Neural cell (in vitro differentiated cells): ENCODE results near the gene KDM4E. TPM values are rescaled to one million over a fixed set of nuclear protein-coding genes. Genes with fewer than 3 reads are reported as not detected.
"Not testable (repeated sequence)": the region's sequence is repeated elsewhere in the genome, so short reads cannot be mapped to it uniquely, and the experiment has no call there.

Source experiments
- H2AFZ ChIP-seq: fragments of 200-600, 300-800 bp; sonication (generic), shearing (Covaris generic); 2 replicates; pipeline ENCODE4 v1.6.0; 2014; ENCODE audit warnings: low read depth, mild to moderate bottlenecking, antibody characterized with exemption, low read length, moderate library complexity
- H3F3A ChIP-seq: fragments of 200-600 bp; shearing (Covaris generic); 2 replicates; pipeline ENCODE4 v1.6.1; 2016; ENCODE audit warnings: mild to moderate bottlenecking, moderate library complexity, mixed read lengths, antibody characterized with exemption, low read length; ENCODE audit not compliant: insufficient read depth, poor library complexity, severe bottlenecking
- H3K27ac ChIP-seq: fragments of 200-600, 300-800 bp; sonication (generic), shearing (Covaris generic); 2 replicates; pipeline ENCODE4 v1.5.1; 2014; ENCODE audit warnings: mild to moderate bottlenecking, low read length, moderate library complexity
- H3K27me3 ChIP-seq: fragments of 300-800, 200-600 bp; sonication (generic), shearing (Covaris generic); 2 replicates; pipeline ENCODE4 v1.6.0; 2014; ENCODE audit warnings: mild to moderate bottlenecking, low read depth, low read length, moderate library complexity; ENCODE audit not compliant: insufficient read depth
- H3K36me3 ChIP-seq: fragments of 300-800, 200-600 bp; sonication (generic), shearing (Covaris generic); 2 replicates; pipeline ENCODE4 v1.5.1; 2014; ENCODE audit warnings: mild to moderate bottlenecking, antibody characterized with exemption, low read length, moderate library complexity; ENCODE audit not compliant: insufficient read depth
- H3K4me2 ChIP-seq: fragments of 300-800, 200-600 bp; sonication (generic), shearing (Covaris generic); 2 replicates; pipeline ENCODE4 v1.6.0; 2014; ENCODE audit warnings: mild to moderate bottlenecking, low read length
- H3K4me3 ChIP-seq: fragments of 300-800, 200-600 bp; sonication (generic), shearing (Covaris generic); 2 replicates; pipeline ENCODE4 v1.5.1; 2014; ENCODE audit warnings: mild to moderate bottlenecking, low read length, moderate library complexity
- H3K79me2 ChIP-seq: fragments of 200-600 bp; shearing (Covaris generic); replicated peaks from 2 replicates; pipeline ENCODE4 v1.6.0; 2014; ENCODE audit warnings: mild to moderate bottlenecking, low read length, moderate library complexity; ENCODE audit not compliant: insufficient read depth
- H3K9ac ChIP-seq: fragments of 300-800, 200-600 bp; sonication (generic), shearing (Covaris generic); 2 replicates; pipeline ENCODE4 v1.6.1; 2016; ENCODE audit warnings: mild to moderate bottlenecking, low read length, mixed read lengths
- H3K9me2 ChIP-seq: fragments of 200-600 bp; shearing (Covaris generic); 2 replicates; pipeline ENCODE4 v1.6.1; 2016; ENCODE audit warnings: mild to moderate bottlenecking, low read length, mixed read lengths; ENCODE audit not compliant: insufficient read depth
- H3K9me3 ChIP-seq: fragments of 200-600, 300-800 bp; sonication (generic), shearing (Covaris generic); 2 replicates; pipeline ENCODE4 v1.6.1; 2016; ENCODE audit warnings: mild to moderate bottlenecking, mixed run types, low read length, moderate library complexity, mixed read lengths
- H4K20me1 ChIP-seq: fragments of 200-600 bp; shearing (Covaris generic); 2 replicates; pipeline ENCODE4 v1.6.1; 2016; ENCODE audit warnings: mild to moderate bottlenecking, mixed run types; ENCODE audit not compliant: insufficient read depth
- EP300 ChIP-seq: fragments of 450-650 bp; conservative IDR thresholded peaks from 2 replicates; pipeline ENCODE4 v1.6.1; 2014; ENCODE audit warnings: antibody characterized with exemption, mild to moderate bottlenecking, moderate library complexity; ENCODE audit not compliant: poor library complexity, severe bottlenecking
- EZH2 ChIP-seq: fragments of 200-600, 300-800 bp; shearing (Covaris generic), sonication (generic); IDR thresholded peaks from 2 replicates; pipeline ENCODE4 v1.6.1; 2014; ENCODE audit warnings: antibody characterized with exemption, low read length, borderline replicate concordance, mild to moderate bottlenecking; ENCODE audit not compliant: insufficient read depth, poor library complexity, severe bottlenecking
- MXI1 ChIP-seq: fragments of 450-650 bp; conservative IDR thresholded peaks from 2 replicates; pipeline ENCODE4 v1.6.1; 2014; ENCODE audit warnings: antibody characterized with exemption, mild to moderate bottlenecking; ENCODE audit not compliant: poor library complexity, severe bottlenecking
- POLR2AphosphoS5 ChIP-seq: IDR thresholded peaks from 2 replicates; pipeline ENCODE4 v1.6.1; 2012
- RAD21 ChIP-seq: fragments of 450-650 bp; conservative IDR thresholded peaks from 2 replicates; pipeline ENCODE4 v1.6.1; 2014; ENCODE audit warnings: antibody characterized with exemption, mild to moderate bottlenecking, moderate library complexity
- SMC3 ChIP-seq: fragments of 450-650 bp; conservative IDR thresholded peaks from 2 replicates; pipeline ENCODE4 v1.6.1; 2014; ENCODE audit warnings: antibody characterized with exemption, mild to moderate bottlenecking, moderate library complexity; ENCODE audit not compliant: poor library complexity
- TAF1 ChIP-seq: IDR thresholded peaks from 2 replicates; pipeline ENCODE4 v1.6.1; 2012; ENCODE audit warnings: low read depth
- polyA plus RNA-seq: library from polyadenylated mRNA; depleted of rRNA; stranded (reverse); fragments of >200 nt; gene quantifications from 2 replicates; pipeline ENCODE4 v1.2.3, GENCODE V29; 2014
- TF ChIP-seq, protein P1 (sequence below): fragments of 450-650 bp; IDR thresholded peaks from 2 replicates; pipeline ENCODE4 v1.5.1; 2014; ENCODE audit warnings: antibody characterized with exemption, mild to moderate bottlenecking, moderate library complexity; ENCODE audit not compliant: poor library complexity, severe bottlenecking
- TF ChIP-seq, protein P2 (sequence below): IDR thresholded peaks from 2 replicates; pipeline ENCODE4 v1.6.1; 2012; ENCODE audit warnings: borderline replicate concordance

Gene KDM4E
- polyA plus RNA-seq, 1 donor from 2014 or later, result not detected

DNA sequence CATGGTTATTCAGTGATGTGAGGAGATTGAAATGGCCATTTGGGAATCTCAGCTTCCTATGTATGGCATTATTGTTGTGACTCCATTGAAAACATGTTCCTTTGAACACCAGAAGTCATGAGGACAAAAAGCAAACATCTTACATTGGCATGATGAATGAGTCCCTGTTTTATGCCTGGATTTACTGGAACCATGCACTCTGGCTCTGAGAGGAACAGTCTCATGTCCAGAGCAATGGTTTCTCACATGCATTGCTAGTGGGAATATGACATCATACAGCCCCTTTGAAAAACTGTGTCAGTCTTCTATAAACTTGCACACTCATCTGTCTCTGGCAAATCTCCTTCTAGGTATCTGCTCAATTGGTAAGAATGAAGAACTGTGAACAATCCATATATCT lies 20.8 kb downstream of the KDM4E start:
- Histone ChIP-seq H3K9me2 (no peaks in the 10 kb centered on the region), H3K79me2 (no peaks in the 10 kb centered on the region), H3K9ac (no peak overlapping the region), H3K27ac (no peak overlapping the region), H2AFZ (no peak overlapping the region), H3F3A (no peaks in the 10 kb centered on the region), H3K4me3 (no peak overlapping the region), H4K20me1 (no peaks in the 10 kb centered on the region), H3K9me3 (no peaks in the 10 kb centered on the region), H3K36me3 (no peaks in the 10 kb centered on the region), H3K27me3 (no peaks in the 10 kb centered on the region), H3K4me2 (no peak overlapping the region)
- TF ChIP-seq, protein P1, sequence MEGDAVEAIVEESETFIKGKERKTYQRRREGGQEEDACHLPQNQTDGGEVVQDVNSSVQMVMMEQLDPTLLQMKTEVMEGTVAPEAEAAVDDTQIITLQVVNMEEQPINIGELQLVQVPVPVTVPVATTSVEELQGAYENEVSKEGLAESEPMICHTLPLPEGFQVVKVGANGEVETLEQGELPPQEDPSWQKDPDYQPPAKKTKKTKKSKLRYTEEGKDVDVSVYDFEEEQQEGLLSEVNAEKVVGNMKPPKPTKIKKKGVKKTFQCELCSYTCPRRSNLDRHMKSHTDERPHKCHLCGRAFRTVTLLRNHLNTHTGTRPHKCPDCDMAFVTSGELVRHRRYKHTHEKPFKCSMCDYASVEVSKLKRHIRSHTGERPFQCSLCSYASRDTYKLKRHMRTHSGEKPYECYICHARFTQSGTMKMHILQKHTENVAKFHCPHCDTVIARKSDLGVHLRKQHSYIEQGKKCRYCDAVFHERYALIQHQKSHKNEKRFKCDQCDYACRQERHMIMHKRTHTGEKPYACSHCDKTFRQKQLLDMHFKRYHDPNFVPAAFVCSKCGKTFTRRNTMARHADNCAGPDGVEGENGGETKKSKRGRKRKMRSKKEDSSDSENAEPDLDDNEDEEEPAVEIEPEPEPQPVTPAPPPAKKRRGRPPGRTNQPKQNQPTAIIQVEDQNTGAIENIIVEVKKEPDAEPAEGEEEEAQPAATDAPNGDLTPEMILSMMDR, result no peak
- TF ChIP-seq SMC3 (no peak), MXI1 (no peak), POLR2AphosphoS5 (no peak), RAD21 (no peak), TAF1 (no peak), EZH2 (no peak)
- TF ChIP-seq, protein P2, sequence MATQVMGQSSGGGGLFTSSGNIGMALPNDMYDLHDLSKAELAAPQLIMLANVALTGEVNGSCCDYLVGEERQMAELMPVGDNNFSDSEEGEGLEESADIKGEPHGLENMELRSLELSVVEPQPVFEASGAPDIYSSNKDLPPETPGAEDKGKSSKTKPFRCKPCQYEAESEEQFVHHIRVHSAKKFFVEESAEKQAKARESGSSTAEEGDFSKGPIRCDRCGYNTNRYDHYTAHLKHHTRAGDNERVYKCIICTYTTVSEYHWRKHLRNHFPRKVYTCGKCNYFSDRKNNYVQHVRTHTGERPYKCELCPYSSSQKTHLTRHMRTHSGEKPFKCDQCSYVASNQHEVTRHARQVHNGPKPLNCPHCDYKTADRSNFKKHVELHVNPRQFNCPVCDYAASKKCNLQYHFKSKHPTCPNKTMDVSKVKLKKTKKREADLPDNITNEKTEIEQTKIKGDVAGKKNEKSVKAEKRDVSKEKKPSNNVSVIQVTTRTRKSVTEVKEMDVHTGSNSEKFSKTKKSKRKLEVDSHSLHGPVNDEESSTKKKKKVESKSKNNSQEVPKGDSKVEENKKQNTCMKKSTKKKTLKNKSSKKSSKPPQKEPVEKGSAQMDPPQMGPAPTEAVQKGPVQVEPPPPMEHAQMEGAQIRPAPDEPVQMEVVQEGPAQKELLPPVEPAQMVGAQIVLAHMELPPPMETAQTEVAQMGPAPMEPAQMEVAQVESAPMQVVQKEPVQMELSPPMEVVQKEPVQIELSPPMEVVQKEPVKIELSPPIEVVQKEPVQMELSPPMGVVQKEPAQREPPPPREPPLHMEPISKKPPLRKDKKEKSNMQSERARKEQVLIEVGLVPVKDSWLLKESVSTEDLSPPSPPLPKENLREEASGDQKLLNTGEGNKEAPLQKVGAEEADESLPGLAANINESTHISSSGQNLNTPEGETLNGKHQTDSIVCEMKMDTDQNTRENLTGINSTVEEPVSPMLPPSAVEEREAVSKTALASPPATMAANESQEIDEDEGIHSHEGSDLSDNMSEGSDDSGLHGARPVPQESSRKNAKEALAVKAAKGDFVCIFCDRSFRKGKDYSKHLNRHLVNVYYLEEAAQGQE, result no peak

DNA sequence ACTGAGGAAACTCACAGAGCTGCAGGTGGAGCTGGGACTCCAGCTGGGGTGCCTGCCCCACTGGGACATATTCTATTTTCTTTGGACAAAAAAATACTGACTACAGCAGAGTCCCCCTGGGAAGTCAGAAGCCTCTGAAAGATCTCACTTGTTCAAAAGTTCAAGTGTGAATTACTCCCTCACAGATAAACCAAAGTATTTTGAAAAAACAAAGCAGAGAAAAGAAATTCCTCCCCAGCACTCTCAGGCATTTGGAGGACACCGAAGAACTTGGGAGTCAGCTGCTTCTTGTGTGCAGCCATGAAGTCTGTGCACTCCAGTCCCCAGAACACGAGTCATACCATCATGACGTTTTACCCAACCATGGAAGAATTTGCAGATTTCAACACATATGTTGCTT lies 24.1 kb downstream of the KDM4E start, which contains the start of gene KDM4F:
Gene KDM4F (plus strand): TSS at position 301 of the 400 bp plus-strand sequence.
- H3K9me2 ChIP-seq, H3K79me2 ChIP-seq, H3K36me3 ChIP-seq, H3K4me3 ChIP-seq, H3K9me3 ChIP-seq, H3K27me3 ChIP-seq, H3K27ac ChIP-seq, H3K4me2 ChIP-seq, H3K9ac ChIP-seq, H2AFZ ChIP-seq, H4K20me1 ChIP-seq, H3F3A ChIP-seq: not testable (repeated sequence)

DNA sequence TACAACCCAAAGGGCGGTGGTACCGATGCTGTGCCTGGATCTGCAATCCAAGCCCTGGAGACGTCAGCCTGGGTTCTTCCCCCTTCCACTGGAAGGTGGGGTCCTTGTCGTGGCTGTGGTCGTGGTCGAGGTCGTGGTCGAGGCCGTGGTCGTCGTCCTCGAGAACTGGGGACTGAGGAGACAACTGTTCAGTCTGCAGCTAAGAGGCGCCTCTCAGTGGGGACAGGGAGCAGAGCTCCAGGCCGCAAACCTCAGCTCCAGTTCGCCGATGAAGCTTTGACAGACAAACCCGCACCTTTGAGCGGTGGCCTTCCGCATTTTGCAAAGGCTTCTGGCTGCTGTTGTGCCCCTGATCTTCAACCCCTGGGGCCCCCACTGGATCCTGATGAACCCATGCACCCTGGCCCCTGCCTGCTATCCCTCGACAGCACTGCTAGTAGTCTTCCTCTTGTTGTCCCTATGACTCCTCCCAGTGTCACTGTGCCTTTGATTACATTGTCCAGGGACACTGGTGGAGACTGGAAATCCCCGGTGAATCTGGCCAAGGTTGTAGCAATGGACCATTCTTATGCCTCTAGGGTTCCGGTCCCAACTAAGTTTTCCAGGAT lies 25.6 kb downstream of the KDM4E start:
- no peaks in the 10 kb centered on the region for H3K79me2 ChIP-seq
- H3K9me2 ChIP-seq, result no peaks in the 10 kb centered on the region
- no peak for TF ChIP-seq TAF1
- no peak for TF ChIP-seq RAD21
- TF ChIP-seq POLR2AphosphoS5, result no peak
- TF ChIP-seq EP300, result no peak
- TF ChIP-seq, protein P1, result no peak
- TF ChIP-seq SMC3, result no peak
- TF ChIP-seq EZH2, result no peak
- H4K20me1 ChIP-seq, result no peaks in the 10 kb centered on the region
- no peaks in the 10 kb centered on the region for H3K9me3 ChIP-seq
- H3K36me3 ChIP-seq, result no peaks in the 10 kb centered on the region
- H3K4me2 ChIP-seq, result no peak overlapping the region
- no peak overlapping the region for H3K27ac ChIP-seq
- no peak overlapping the region for H3K9ac ChIP-seq
- H3K4me3 ChIP-seq, result no peak overlapping the region
- no peaks in the 10 kb centered on the region for H3F3A ChIP-seq
- no peak overlapping the region for H2AFZ ChIP-seq
- no peaks in the 10 kb centered on the region for H3K27me3 ChIP-seq
